Measurements from ENCODE around the gene ERF. TPM values are rescaled to one million over a fixed set of nuclear protein-coding genes. Genes with fewer than 3 reads are reported as not detected.

ERF gene
- total and polyA plus RNA-seq, 10 of the 15 experiments (the other 5 are each of a cell fraction or from before 2014, with no cell fraction given): 0.02 to 51.8 (median 14.4) TPM

- TF ChIP-seq DPF2 (IDR thresholded peaks at IDR 0.05): peak; percentile 82
- peak; percentile 40 for TF ChIP-seq USF1 (IDR thresholded peaks at IDR 0.05; ENCODE audit: borderline replicate concordance, extremely low read length, insufficient read depth, low read depth, low read length)
- TF ChIP-seq CHD4 (IDR thresholded peaks at IDR 0.05): no peak
- no peak for TF ChIP-seq CBX3 (IDR thresholded peaks at IDR 0.05; ENCODE audit: borderline replicate concordance, low read depth)
- TF ChIP-seq POLR2AphosphoS2 (IDR thresholded peaks at IDR 0.05; ENCODE audit: low read depth, low read length): no peak
- TF ChIP-seq, protein P1, sequence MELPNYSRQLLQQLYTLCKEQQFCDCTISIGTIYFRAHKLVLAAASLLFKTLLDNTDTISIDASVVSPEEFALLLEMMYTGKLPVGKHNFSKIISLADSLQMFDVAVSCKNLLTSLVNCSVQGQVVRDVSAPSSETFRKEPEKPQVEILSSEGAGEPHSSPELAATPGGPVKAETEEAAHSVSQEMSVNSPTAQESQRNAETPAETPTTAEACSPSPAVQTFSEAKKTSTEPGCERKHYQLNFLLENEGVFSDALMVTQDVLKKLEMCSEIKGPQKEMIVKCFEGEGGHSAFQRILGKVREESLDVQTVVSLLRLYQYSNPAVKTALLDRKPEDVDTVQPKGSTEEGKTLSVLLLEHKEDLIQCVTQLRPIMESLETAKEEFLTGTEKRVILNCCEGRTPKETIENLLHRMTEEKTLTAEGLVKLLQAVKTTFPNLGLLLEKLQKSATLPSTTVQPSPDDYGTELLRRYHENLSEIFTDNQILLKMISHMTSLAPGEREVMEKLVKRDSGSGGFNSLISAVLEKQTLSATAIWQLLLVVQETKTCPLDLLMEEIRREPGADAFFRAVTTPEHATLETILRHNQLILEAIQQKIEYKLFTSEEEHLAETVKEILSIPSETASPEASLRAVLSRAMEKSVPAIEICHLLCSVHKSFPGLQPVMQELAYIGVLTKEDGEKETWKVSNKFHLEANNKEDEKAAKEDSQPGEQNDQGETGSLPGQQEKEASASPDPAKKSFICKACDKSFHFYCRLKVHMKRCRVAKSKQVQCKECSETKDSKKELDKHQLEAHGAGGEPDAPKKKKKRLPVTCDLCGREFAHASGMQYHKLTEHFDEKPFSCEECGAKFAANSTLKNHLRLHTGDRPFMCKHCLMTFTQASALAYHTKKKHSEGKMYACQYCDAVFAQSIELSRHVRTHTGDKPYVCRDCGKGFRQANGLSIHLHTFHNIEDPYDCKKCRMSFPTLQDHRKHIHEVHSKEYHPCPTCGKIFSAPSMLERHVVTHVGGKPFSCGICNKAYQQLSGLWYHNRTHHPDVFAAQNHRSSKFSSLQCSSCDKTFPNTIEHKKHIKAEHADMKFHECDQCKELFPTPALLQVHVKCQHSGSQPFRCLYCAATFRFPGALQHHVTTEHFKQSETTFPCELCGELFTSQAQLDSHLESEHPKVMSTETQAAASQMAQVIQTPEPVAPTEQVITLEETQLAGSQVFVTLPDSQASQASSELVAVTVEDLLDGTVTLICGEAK (IDR thresholded peaks at IDR 0.05; ENCODE audit: borderline replicate concordance): no peak
- TF ChIP-seq NR2C1 (IDR thresholded peaks at IDR 0.05): no peak
- TF ChIP-seq CREM (IDR thresholded peaks at IDR 0.05; ENCODE audit: low read depth): 0 out of 2 replicates have a peak, but pooled peaks have one; percentile 50
- TF ChIP-seq POU2F2 (IDR thresholded peaks at IDR 0.05; ENCODE audit: borderline replicate concordance, low read depth, low read length): peak; percentile 14; the same call in 1 of the 3 replicates
- no peak for TF ChIP-seq CBFB (IDR thresholded peaks at IDR 0.05; ENCODE audit: low read depth)
- no peak for TF ChIP-seq MYC (IDR thresholded peaks at IDR 0.05; ENCODE audit: insufficient read depth, insufficient read length, insufficient replicate concordance, low read length, severe bottlenecking)
- peak; percentile 26; the same call in 1 of the 2 replicates for TF ChIP-seq PKNOX1 (IDR thresholded peaks at IDR 0.05)
- TF ChIP-seq MTA3 (IDR thresholded peaks at IDR 0.05; ENCODE audit: borderline replicate concordance, low read length): peak; percentile 26; the same call in 1 of the 2 replicates
- TF ChIP-seq HDAC2 (IDR thresholded peaks at IDR 0.05): no peak
- no peak for TF ChIP-seq MAX (IDR thresholded peaks at IDR 0.05; ENCODE audit: low read depth, low read length)
- 0 out of 4 replicates have a peak, but pooled peaks of 1 of the 2 experiments have one; percentile 8 for TF ChIP-seq BHLHE40 (IDR thresholded peaks at IDR 0.05; ENCODE audit: borderline replicate concordance in 1 of 2, low read depth in 2 of 2, low read length in 1 of 2)
- TF ChIP-seq MTA2 (IDR thresholded peaks at IDR 0.05; ENCODE audit: low read depth): peak; percentile 61; the same call in 1 of the 2 replicates
- 0 out of 4 replicates have a peak, but pooled peaks of 1 of the 2 experiments have one; percentile 27 for TF ChIP-seq EP300 (IDR thresholded peaks at IDR 0.05; ENCODE audit: borderline replicate concordance in 1 of 2, control insufficient read depth in 1 of 2, low read depth in 2 of 2, low read length in 2 of 2)
- TF ChIP-seq EZH2 (IDR thresholded peaks at IDR 0.05; ENCODE audit: borderline replicate concordance, control insufficient read depth, low read depth, low read length): no peak
- TF ChIP-seq LARP7 (IDR thresholded peaks at IDR 0.05): no peak
- TF ChIP-seq ZNF217 (IDR thresholded peaks at IDR 0.05): peak; percentile 79; the same call in 1 of the 2 replicates
- no peak for TF ChIP-seq KDM1A (IDR thresholded peaks at IDR 0.05; ENCODE audit: borderline replicate concordance)
- no peak; the same call in 1 of the 2 replicates for TF ChIP-seq CHD2 (IDR thresholded peaks at IDR 0.05; ENCODE audit: borderline replicate concordance, low read depth, low read length)
- peak; percentile 39; the same call in 1 of the 2 replicates for TF ChIP-seq ATF7 (IDR thresholded peaks at IDR 0.05; ENCODE audit: low read depth)
Observed at GRCh38 chr19:42201489-42202289, 53.2 kb downstream of the ERF start (continued).
